Measurements from ENCODE around the gene UBE2Z. TPM values are rescaled to one million over a fixed set of nuclear protein-coding genes. Genes with fewer than 3 reads are reported as not detected.

UBE2Z gene
- total and polyA plus RNA-seq, 2 of the 13 experiments (the other 11 are each of a cell fraction or from before 2014, with no cell fraction given), result 63.2 to 122 TPM

DNA sequence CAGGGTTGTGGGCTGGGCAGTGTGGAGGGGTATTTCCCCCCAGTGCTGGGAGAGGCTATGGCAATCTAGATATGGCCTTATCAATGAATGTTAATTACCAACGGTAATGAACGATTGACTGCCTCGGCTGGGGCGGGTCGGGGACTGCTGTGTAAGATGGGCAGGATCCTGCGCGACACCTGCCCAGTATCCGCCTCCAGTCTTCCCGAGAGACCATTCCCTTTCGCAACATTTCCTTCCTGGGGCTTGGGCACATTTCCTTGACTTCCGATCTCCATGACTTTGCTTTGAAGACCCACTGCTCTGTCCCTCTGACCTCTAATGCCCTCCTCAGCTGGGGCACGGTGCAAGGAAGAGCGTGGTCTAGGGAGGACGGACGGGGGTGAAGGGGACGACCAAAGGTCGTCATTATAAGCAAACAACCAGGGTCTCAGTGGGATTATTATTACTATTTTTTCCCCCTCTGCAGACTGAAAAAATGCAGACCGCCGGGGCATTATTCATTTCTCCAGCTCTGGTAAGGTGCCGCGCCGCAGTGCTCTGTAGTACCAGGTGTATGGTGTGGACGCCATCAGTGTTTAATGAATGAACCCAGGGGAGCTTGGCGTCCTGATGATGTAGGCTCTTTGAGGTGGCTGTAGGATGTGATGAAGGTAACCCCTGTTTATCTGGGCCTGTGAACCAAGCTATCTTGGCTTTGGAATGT lies 15.1 kb upstream of the UBE2Z start (continued):
- TF ChIP-seq NFE2 (CRISPR knock-in tag; IDR thresholded peaks at IDR 0.05) (no peak), FLYWCH1 (CRISPR knock-in tag; IDR thresholded peaks at IDR 0.05) (no peak), TCF12 (IDR thresholded peaks at IDR 0.05) (no peak), TCF12 (CRISPR knock-in tag; IDR thresholded peaks at IDR 0.05) (no peak), JUNB (CRISPR knock-in tag; IDR thresholded peaks at IDR 0.05; ENCODE audit: borderline replicate concordance) (0 out of 2 replicates have a peak, but pooled peaks have one; percentile 1), ZNF263 (CRISPR knock-in tag; IDR thresholded peaks at IDR 0.05) (peak; percentile 95), HNRNPL (IDR thresholded peaks at IDR 0.05; ENCODE audit: low read depth, low read length) (0 out of 2 replicates have a peak, but pooled peaks have one; percentile 10), ARNTL (CRISPR knock-in tag; IDR thresholded peaks at IDR 0.05) (peak; percentile 6; the same call in 1 of the 2 replicates), ADNP (CRISPR knock-in tag; IDR thresholded peaks at IDR 0.05) (no peak), PLSCR1 (CRISPR knock-in tag; IDR thresholded peaks at IDR 0.05; ENCODE audit: borderline replicate concordance) (no peak), ZNF224 (CRISPR knock-in tag; IDR thresholded peaks at IDR 0.05) (no peak), ZNF703 (CRISPR knock-in tag; IDR thresholded peaks at IDR 0.05; ENCODE audit: borderline replicate concordance) (no peak), SMARCC2 (IDR thresholded peaks at IDR 0.05) (no peak), PHF8 (CRISPR knock-in tag; IDR thresholded peaks at IDR 0.05) (no peak; the same call in 1 of the 2 replicates), ZNF639 (CRISPR knock-in tag; conservative IDR thresholded peaks at IDR 0.05) (no peak), SMAD9 (CRISPR knock-in tag; IDR thresholded peaks at IDR 0.05) (no peak), ZNF768 (CRISPR knock-in tag; IDR thresholded peaks at IDR 0.05) (peak; percentile 1; the same call in 1 of the 2 replicates), PHF21A (CRISPR knock-in tag; IDR thresholded peaks at IDR 0.05) (no peak), KDM1A (CRISPR knock-in tag; IDR thresholded peaks at IDR 0.05) (no peak), HOXA9 (CRISPR knock-in tag; IDR thresholded peaks at IDR 0.05; ENCODE audit: borderline replicate concordance) (no peak)
- TF ChIP-seq, protein P1, sequence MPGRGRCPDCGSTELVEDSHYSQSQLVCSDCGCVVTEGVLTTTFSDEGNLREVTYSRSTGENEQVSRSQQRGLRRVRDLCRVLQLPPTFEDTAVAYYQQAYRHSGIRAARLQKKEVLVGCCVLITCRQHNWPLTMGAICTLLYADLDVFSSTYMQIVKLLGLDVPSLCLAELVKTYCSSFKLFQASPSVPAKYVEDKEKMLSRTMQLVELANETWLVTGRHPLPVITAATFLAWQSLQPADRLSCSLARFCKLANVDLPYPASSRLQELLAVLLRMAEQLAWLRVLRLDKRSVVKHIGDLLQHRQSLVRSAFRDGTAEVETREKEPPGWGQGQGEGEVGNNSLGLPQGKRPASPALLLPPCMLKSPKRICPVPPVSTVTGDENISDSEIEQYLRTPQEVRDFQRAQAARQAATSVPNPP (CRISPR knock-in tag; IDR thresholded peaks at IDR 0.05), result 0 out of 2 replicates have a peak, but pooled peaks have one; percentile 31
- TF ChIP-seq, protein P2, sequence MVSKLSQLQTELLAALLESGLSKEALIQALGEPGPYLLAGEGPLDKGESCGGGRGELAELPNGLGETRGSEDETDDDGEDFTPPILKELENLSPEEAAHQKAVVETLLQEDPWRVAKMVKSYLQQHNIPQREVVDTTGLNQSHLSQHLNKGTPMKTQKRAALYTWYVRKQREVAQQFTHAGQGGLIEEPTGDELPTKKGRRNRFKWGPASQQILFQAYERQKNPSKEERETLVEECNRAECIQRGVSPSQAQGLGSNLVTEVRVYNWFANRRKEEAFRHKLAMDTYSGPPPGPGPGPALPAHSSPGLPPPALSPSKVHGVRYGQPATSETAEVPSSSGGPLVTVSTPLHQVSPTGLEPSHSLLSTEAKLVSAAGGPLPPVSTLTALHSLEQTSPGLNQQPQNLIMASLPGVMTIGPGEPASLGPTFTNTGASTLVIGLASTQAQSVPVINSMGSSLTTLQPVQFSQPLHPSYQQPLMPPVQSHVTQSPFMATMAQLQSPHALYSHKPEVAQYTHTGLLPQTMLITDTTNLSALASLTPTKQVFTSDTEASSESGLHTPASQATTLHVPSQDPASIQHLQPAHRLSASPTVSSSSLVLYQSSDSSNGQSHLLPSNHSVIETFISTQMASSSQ (IDR thresholded peaks at IDR 0.05; ENCODE audit: low read depth), result no peak
- TF ChIP-seq, protein P2 (CRISPR knock-in tag; IDR thresholded peaks at IDR 0.05; ENCODE audit: borderline replicate concordance), result no peak

All from HepG2 (cell line).